Right ventricle myocardium superior (tissue), 1 donor: ENCODE measurements around the gene PRPH2. TPM values are rescaled to one million over a fixed set of nuclear protein-coding genes. Genes with fewer than 3 reads are reported as not detected.

ENCODE experiments used
- ATAC-seq: fragments of 200-7000 bp; cut with Tn5 transposase; one replicate; pipeline ENCODE4 v1.9.1; 2020; ENCODE audit warnings: mild to moderate bottlenecking; ENCODE audit not compliant: poor library complexity
- DNase-seq: peaks from one replicate; pipeline ENCODE4 v3.0.0-alpha.2; 2020
- intact Hi-C: fragments of 100-400 bp; cut with DNase I; formaldehyde crosslinking; loops from one replicate; pipeline ENCODE4 v1.11.2; 2022
- long read RNA-seq: library from polyadenylated mRNA; unstranded; transcript quantifications from one replicate; pipeline ENCODE4 v2.0.0, GENCODE V29; 2021
- total RNA-seq: library from RNA; stranded (reverse); fragmentation: NEBNext Ultra II Directional; extraction: Animal tissue kit (Norgen Biotek cat#: 25700); gene quantifications from one replicate; pipeline ENCODE4 v1.2.1, GENCODE V29; 2021
- donor health status: DM: no; HTN: yes; CAD: no; lungs with severe emphysema.

The PRPH2 gene
- total RNA-seq: 0.30 TPM
- long read RNA-seq, partial matches to known transcripts: 1 of 1 reads
- long read RNA-seq, other reads (novel, unspliced or antisense): 0 of 1 reads

GRCh38 chr6:42722497-42722896 lies at the start of gene PRPH2:
Gene PRPH2, minus strand, starts transcription at chr6:42722597. Its CDS starts 263 bp downstream, at chr6:42722334.
- ATAC-seq (no peak), DNase-seq (no peak)
- intact Hi-C loops: no loop called here

GRCh38 chr6:42771741-42772100 lies 49.3 kb upstream of the PRPH2 start:
- DNase-seq (no peak), ATAC-seq (no peak)
- intact Hi-C loops: no loop called here

GRCh38 chr6:42769836-42770235 lies 47.4 kb upstream of the PRPH2 start:
- intact Hi-C loops: no loop called here
- DNase-seq (no peak), ATAC-seq (no peak)

GRCh38 chr6:42769051-42769450 lies 46.7 kb upstream of the PRPH2 start:
- no peak for DNase-seq
- intact Hi-C loops: no loop called here
- no peak for ATAC-seq

- DNase-seq: no peak
- intact Hi-C loops: no loop called here
- no peak for ATAC-seq
These were observed 43.8 kb upstream of the PRPH2 start for GRCh38 chr6:42766163-42766670.

GRCh38 chr6:42764911-42765648 lies 42.7 kb upstream of the PRPH2 start:
- intact Hi-C loops: no loop called here
- DNase-seq: no peak
- no peak for ATAC-seq

- intact Hi-C loops: no loop called here
- ATAC-seq: no peak
- DNase-seq: no peak
These were observed 40.6 kb upstream of the PRPH2 start for GRCh38 chr6:42762950-42763349.

GRCh38 chr6:42762426-42762859 lies 40.0 kb upstream of the PRPH2 start:
- intact Hi-C loops: no loop called here
- ATAC-seq: no peak
- DNase-seq: no peak

- ATAC-seq (no peak), DNase-seq (no peak)
- intact Hi-C loops: no loop called here
These were observed 39.1 kb upstream of the PRPH2 start for GRCh38 chr6:42761287-42762067.

- intact Hi-C loops: no loop called here
These were observed 36.5 kb upstream of the PRPH2 start for GRCh38 chr6:42758756-42759430.

GRCh38 chr6:42756722-42757121 lies 34.3 kb upstream of the PRPH2 start:
- intact Hi-C loops: no loop called here
- DNase-seq (no peak), ATAC-seq (no peak)

More at GRCh38 chr6:42758756-42759430, 36.5 kb upstream of the PRPH2 start:
- no peak for ATAC-seq
- no peak for DNase-seq

- intact Hi-C loops: no loop called here
- DNase-seq (no peak), ATAC-seq (no peak)
These were observed 32.4 kb upstream of the PRPH2 start for GRCh38 chr6:42754759-42755158.

GRCh38 chr6:42751055-42751454 lies 28.7 kb upstream of the PRPH2 start:
- intact Hi-C loops: no loop called here
- no peak for ATAC-seq
- no peak for DNase-seq

GRCh38 chr6:42748203-42748898 lies 26.0 kb upstream of the PRPH2 start:
- intact Hi-C loops: no loop called here
- DNase-seq (no peak), ATAC-seq (no peak)

GRCh38 chr6:42746463-42747391 lies 24.3 kb upstream of the PRPH2 start:
- ATAC-seq (peak; percentile 84), DNase-seq (peak; percentile 88)
- intact Hi-C loops: no loop called here

GRCh38 chr6:42745640-42746462 lies 23.5 kb upstream of the PRPH2 start, which contains the start of gene TBCC:
Gene TBCC, minus strand, starts transcription at chr6:42746103. Its CDS starts 30 bp downstream, at chr6:42746073.
- intact Hi-C loops: loop anchor here (2.0 kb wide), 1 partner anchor 41 kb away; no protein-coding TSS in a partner anchor
- DNase-seq (peak; percentile 96), ATAC-seq (peak; percentile 94)
